CD4-positive, alpha-beta T cell treated with Interleukin-6 at 100 ng/mL for 8 hours (primary cell): ENCODE results near the gene GHITM.
A peak's percentile ranks its signal among the peaks of the same experiment; 100 is the strongest.
"Not testable (repeated sequence)": the region's sequence is repeated elsewhere in the genome, so short reads cannot be mapped to it uniquely, and the experiment has no call there.

Source experiments
- DNase-seq: peaks from one replicate; pipeline ENCODE4 v3.0.0-alpha.2; 2020; ENCODE audit warnings: mixed read lengths, low spot score

GHITM gene

GRCh38 chr10:84176351-84176750 lies 37.0 kb downstream of the GHITM start:
- no peak for DNase-seq

- no peak for DNase-seq
These were observed 37.6 kb downstream of the GHITM start for GRCh38 chr10:84176836-84177474.

GRCh38 chr10:84177541-84178141 lies 38.3 kb downstream of the GHITM start:
- peak; percentile 72 for DNase-seq

- DNase-seq: no peak
These were observed 38.9 kb downstream of the GHITM start for GRCh38 chr10:84178160-84178609.

- DNase-seq: no peak
These were observed 39.9 kb downstream of the GHITM start for GRCh38 chr10:84179059-84179710.

- DNase-seq: not testable (repeated sequence)
These were observed 41.1 kb downstream of the GHITM start for GRCh38 chr10:84180386-84180785.

GRCh38 chr10:84181631-84182030 lies 42.3 kb downstream of the GHITM start:
- DNase-seq: no peak

- DNase-seq: no peak
These were observed 45.2 kb downstream of the GHITM start for GRCh38 chr10:84184517-84184916.

- no peak for DNase-seq
These were observed 46.3 kb downstream of the GHITM start for GRCh38 chr10:84185526-84186175.

- no peak for DNase-seq
These were observed 49.5 kb downstream of the GHITM start for GRCh38 chr10:84188815-84189214.

- DNase-seq: no peak
These were observed 51.3 kb downstream of the GHITM start for GRCh38 chr10:84190621-84191020.

- DNase-seq: peak; percentile 46
These were observed 51.8 kb downstream of the GHITM start for GRCh38 chr10:84191106-84191505.

- no peak for DNase-seq
These were observed 54.0 kb downstream of the GHITM start for GRCh38 chr10:84193327-84193726.

GRCh38 chr10:84193846-84194423 lies 54.6 kb downstream of the GHITM start:
- DNase-seq: no peak

GRCh38 chr10:84194424-84195043 lies 55.2 kb downstream of the GHITM start, which contains the start of gene CDHR1:
TSS of gene CDHR1 (plus strand) at chr10:84194537. CDS start at chr10:84194761, 224 bp downstream.
- no peak for DNase-seq

- DNase-seq: no peak
These were observed 55.9 kb downstream of the GHITM start for GRCh38 chr10:84195044-84195830.

GRCh38 chr10:84196083-84196482 lies 56.8 kb downstream of the GHITM start:
- no peak for DNase-seq

GRCh38 chr10:84196941-84197340 lies 57.6 kb downstream of the GHITM start:
- DNase-seq: no peak

- no peak for DNase-seq
These were observed 58.3 kb downstream of the GHITM start for GRCh38 chr10:84197643-84198042.

GRCh38 chr10:84198206-84198915 lies 59.1 kb downstream of the GHITM start:
- no peak for DNase-seq
